Suprapubic skin (tissue), 4 donors: ENCODE data around the gene KIR2DL3. TPM values are rescaled to one million over a fixed set of nuclear protein-coding genes. Genes with fewer than 3 reads are reported as not detected.

Experiments
- DNase-seq, 2 donors: peaks; one replicate each; pipeline ENCODE4 v3.0.0-alpha.2; 2019; ENCODE audit warnings: low spot score in 2 of 2
- H3K27ac ChIP-seq: fragments of 200-600 bp; sonication (generic); one replicate; pipeline ENCODE4 v1.5.1; 2019
- H3K27me3 ChIP-seq: fragments of 200-600 bp; sonication (generic); one replicate; pipeline ENCODE4 v1.5.1; 2019
- H3K36me3 ChIP-seq: fragments of 200-600 bp; sonication (generic); one replicate; pipeline ENCODE4 v1.5.1; 2019
- H3K4me1 ChIP-seq: fragments of 200-600 bp; sonication (generic); one replicate; pipeline ENCODE4 v1.5.1; 2019
- H3K4me3 ChIP-seq: fragments of 200-600 bp; sonication (generic); one replicate; pipeline ENCODE4 v1.5.1; 2019; ENCODE audit warnings: mild to moderate bottlenecking
- H3K9me3 ChIP-seq: fragments of 200-600 bp; sonication (generic); one replicate; pipeline ENCODE4 v1.5.1; 2019
- EP300 ChIP-seq: sonication (generic); formaldehyde crosslinking; IDR thresholded peaks from one replicate; pipeline ENCODE4 v1.6.1; 2017; ENCODE audit warnings: antibody characterized with exemption
- POLR2A ChIP-seq, 2 donors: fragments of 450-650 bp; IDR thresholded peaks; one replicate each; pipeline ENCODE4 v1.6.1; 2017; ENCODE audit warnings: antibody characterized with exemption in 2 of 2, mild to moderate bottlenecking in 2 of 2, moderate library complexity in 2 of 2
- POLR2AphosphoS5 ChIP-seq, 3 donors: sonication (generic); formaldehyde crosslinking; IDR thresholded peaks; one replicate each; pipeline ENCODE4 v1.6.1; 2017; ENCODE audit warnings: antibody characterized with exemption in 3 of 3
- WGBS: methylation state at CpG from one replicate; pipeline ENCODE4 v1.1.5; 2018; 5-methylcytosine and 5-hydroxymethylcytosine counted together
- total RNA-seq, 4 donors: library from RNA; depleted of rRNA; stranded (reverse); fragments of >200 nt; gene quantifications; one replicate each; pipeline ENCODE4 v1.1.0, GENCODE V29; 2016
- TF ChIP-seq, protein P1 (sequence below), 2 donors: fragments of 200-600 bp in 1 of 2; fragments of 450-650 bp in 1 of 2; sonication (generic) in 1 of 2; IDR thresholded peaks; one replicate each; pipeline ENCODE4 v1.5.1; 2016 to 2019; ENCODE audit warnings: antibody characterized with exemption in 2 of 2, mild to moderate bottlenecking in 1 of 2, moderate library complexity in 1 of 2

The KIR2DL3 gene
- total RNA-seq, 4 donors from 2014 or later, result not detected

DNA sequence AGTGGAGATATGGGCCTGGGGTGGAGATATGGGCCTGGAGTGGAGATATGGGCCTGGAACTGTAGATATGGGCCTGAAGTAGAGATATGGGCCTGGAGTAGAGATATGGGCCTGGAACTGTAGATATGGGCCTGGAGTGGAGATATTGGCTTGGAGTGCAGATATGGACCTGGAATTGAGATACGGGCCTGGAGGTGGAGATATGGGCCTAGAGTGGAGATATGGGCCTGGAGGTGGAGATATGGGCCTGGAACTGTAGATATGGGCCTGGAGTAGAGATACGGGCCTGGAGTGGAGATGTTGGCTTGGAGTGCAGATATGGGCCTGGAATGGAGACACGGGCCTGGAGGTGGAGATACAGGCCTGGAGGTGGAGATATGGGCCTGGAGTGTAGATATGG is 13.7 kb upstream of the KIR2DL3 start:
- Histone ChIP-seq H3K4me1 (no peaks in the 10 kb centered on the region), H3K27me3 (no peaks in the 10 kb centered on the region), H3K9me3 (peaks cover 21% of the 10 kb centered on the region), H3K36me3 (no peaks in the 10 kb centered on the region), H3K4me3 (no peak overlapping the region), H3K27ac (no peak overlapping the region)
- TF ChIP-seq EP300, result no peak
- no peak for TF ChIP-seq POLR2AphosphoS5 (IDR thresholded peaks at IDR 0.05)
- no peak for TF ChIP-seq POLR2A (IDR thresholded peaks at IDR 0.05)
- TF ChIP-seq, protein P1, sequence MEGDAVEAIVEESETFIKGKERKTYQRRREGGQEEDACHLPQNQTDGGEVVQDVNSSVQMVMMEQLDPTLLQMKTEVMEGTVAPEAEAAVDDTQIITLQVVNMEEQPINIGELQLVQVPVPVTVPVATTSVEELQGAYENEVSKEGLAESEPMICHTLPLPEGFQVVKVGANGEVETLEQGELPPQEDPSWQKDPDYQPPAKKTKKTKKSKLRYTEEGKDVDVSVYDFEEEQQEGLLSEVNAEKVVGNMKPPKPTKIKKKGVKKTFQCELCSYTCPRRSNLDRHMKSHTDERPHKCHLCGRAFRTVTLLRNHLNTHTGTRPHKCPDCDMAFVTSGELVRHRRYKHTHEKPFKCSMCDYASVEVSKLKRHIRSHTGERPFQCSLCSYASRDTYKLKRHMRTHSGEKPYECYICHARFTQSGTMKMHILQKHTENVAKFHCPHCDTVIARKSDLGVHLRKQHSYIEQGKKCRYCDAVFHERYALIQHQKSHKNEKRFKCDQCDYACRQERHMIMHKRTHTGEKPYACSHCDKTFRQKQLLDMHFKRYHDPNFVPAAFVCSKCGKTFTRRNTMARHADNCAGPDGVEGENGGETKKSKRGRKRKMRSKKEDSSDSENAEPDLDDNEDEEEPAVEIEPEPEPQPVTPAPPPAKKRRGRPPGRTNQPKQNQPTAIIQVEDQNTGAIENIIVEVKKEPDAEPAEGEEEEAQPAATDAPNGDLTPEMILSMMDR (IDR thresholded peaks at IDR 0.05), result no peak
- WGBS, result 95% methylated on average over 3 of the region's 3 CpGs
- DNase-seq, result no peak

DNA sequence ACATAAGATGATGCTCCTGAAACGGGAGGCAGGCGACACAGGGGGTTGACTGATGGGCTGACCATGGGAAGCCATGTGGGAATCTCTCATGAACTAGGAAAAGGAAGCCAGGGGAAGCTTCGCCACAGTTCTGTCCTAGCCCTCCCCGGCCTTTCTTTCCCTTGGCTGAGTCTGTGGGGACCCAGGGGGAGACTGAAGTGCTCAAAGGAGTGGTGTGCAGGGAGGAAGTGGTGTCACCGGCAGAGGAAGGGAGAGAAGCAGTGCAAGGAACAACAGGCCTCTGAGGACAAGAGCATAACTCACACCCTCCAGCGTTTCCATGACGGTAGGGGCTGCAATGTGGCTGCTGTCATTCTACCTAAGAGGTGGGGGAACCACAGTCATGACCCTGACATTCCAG is 13.0 kb upstream of the KIR2DL3 start:
- Histone ChIP-seq H3K4me1 (no peaks in the 10 kb centered on the region), H3K27ac (no peak overlapping the region), H3K9me3 (peaks cover 21% of the 10 kb centered on the region), H3K27me3 (no peaks in the 10 kb centered on the region), H3K36me3 (no peaks in the 10 kb centered on the region), H3K4me3 (no peak overlapping the region)
- TF ChIP-seq EP300, result no peak
- no peak for TF ChIP-seq POLR2AphosphoS5 (IDR thresholded peaks at IDR 0.05)
- TF ChIP-seq, protein P1 (IDR thresholded peaks at IDR 0.05), result no peak
- no peak for TF ChIP-seq POLR2A (IDR thresholded peaks at IDR 0.05)
- WGBS, result 77% methylated on average over 7 of the region's 7 CpGs
- no peak for DNase-seq

DNA sequence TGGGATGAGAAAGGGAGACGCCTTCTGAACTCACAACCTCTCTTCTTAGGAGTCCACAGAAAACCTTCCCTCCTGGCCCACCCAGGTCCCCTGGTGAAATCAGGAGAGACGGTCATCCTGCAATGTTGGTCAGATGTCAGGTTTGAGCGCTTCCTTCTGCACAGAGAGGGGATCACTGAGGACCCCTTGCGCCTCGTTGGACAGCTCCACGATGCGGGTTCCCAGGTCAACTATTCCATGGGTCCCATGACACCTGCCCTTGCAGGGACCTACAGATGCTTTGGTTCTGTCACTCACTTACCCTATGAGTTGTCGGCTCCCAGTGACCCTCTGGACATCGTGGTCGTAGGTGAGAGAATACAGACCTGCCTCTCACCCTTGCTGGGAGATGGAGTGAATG is 10.8 kb upstream of the KIR2DL3 start:
- H3K27ac ChIP-seq, result no peak overlapping the region
- no peak for DNase-seq
- H3K36me3 ChIP-seq, result no peaks in the 10 kb centered on the region
- WGBS, result 81% methylated on average over 10 of the region's 10 CpGs
- H3K27me3 ChIP-seq, result no peaks in the 10 kb centered on the region
- H3K4me1 ChIP-seq, result no peaks in the 10 kb centered on the region
- TF ChIP-seq, protein P1 (IDR thresholded peaks at IDR 0.05), result no peak
- TF ChIP-seq POLR2AphosphoS5 (IDR thresholded peaks at IDR 0.05), result no peak
- no peak for TF ChIP-seq EP300
- no peak for TF ChIP-seq POLR2A (IDR thresholded peaks at IDR 0.05)
- no peak overlapping the region for H3K4me3 ChIP-seq
- H3K9me3 ChIP-seq, result peaks cover 1% of the 10 kb centered on the region

DNA sequence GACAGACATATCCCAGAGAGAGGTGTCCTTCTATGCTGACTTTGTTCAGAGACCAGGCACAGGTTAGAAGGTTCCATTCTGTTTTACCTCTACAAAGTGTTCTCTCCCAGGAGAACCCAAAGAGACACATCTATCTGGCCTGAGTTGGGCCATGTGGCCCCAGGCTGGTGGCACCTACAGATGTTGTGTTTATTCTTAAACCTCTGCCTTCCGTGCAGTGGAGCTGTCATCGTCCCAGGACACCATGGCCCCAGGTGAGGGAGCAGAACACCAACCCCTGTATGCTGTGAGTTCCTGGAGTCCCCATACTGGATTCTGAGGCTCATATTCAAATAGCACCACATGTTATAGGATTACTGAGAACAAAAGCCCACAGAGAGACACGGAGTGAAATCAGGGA is 10.1 kb upstream of the KIR2DL3 start:
- Histone ChIP-seq H3K27me3 (no peaks in the 10 kb centered on the region), H3K36me3 (no peaks in the 10 kb centered on the region), H3K27ac (no peak overlapping the region), H3K4me3 (no peak overlapping the region), H3K4me1 (no peaks in the 10 kb centered on the region), H3K9me3 (no peaks in the 10 kb centered on the region)
- WGBS, result 71% methylated on average over 3 of the region's 3 CpGs
- TF ChIP-seq, protein P1 (IDR thresholded peaks at IDR 0.05), result no peak
- no peak for TF ChIP-seq POLR2A (IDR thresholded peaks at IDR 0.05)
- TF ChIP-seq EP300, result no peak
- no peak for TF ChIP-seq POLR2AphosphoS5 (IDR thresholded peaks at IDR 0.05)
- no peak for DNase-seq

DNA sequence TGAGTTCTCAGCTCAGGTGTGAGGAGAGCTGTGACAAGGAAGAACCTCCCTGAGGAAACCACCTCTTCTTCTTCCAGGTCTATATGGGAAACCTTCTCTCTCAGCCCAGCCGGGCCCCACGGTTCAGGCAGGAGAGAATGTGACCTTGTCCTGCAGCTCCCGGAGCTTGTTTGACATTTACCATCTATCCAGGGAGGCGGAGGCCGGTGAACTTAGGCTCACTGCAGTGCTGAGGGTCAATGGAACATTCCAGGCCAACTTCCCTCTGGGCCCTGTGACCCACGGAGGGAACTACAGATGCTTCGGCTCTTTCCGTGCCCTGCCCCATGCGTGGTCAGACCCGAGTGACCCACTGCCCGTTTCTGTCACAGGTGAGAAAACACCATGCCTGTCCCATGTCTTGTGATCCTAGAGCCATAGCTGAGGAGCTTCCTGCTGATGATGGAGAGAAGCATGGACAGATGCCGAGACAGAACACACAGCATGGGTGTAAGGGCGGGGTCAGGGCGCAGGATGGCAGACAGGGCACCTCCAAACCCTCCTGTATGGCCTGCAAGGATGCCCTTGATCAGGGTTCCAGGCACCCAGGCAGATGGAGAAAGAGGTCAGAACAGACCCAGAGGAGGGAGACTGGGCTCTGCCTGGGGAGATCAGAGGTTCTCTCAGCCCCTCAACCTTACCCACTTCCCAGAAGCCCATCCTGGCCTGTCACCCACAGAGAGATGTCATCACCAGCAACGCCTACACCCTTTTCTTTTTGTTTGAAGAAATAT is 8.7 kb upstream of the KIR2DL3 start:
- TF ChIP-seq POLR2AphosphoS5 (IDR thresholded peaks at IDR 0.05), result no peak
- TF ChIP-seq, protein P1 (IDR thresholded peaks at IDR 0.05), result no peak
- TF ChIP-seq POLR2A (IDR thresholded peaks at IDR 0.05), result no peak
- no peak for TF ChIP-seq EP300
- Histone ChIP-seq H3K36me3 (no peaks in the 10 kb centered on the region), H3K9me3 (no peaks in the 10 kb centered on the region), H3K4me3 (no peak overlapping the region), H3K27ac (no peak overlapping the region), H3K27me3 (no peaks in the 10 kb centered on the region), H3K4me1 (no peaks in the 10 kb centered on the region)
- DNase-seq, result no peak
- WGBS, result 72% methylated on average over 13 of the region's 15 CpGs
